Peyer's patch (tissue), 4 donors: ENCODE data around the gene ARHGAP15.

Experiments
- CTCF ChIP-seq, 6 experiments: fragments of 450-650 bp in 4 of 6; fragments of 200-600 bp in 2 of 6; sonication (generic) in 1 of 6; IDR thresholded peaks; one replicate each; pipeline ENCODE4 v1.5.1; 2017 to 2019; ENCODE audit warnings: antibody characterized with exemption in 6 of 6, mild to moderate bottlenecking in 3 of 6, moderate library complexity in 1 of 6
- POLR2A ChIP-seq, 2 donors: fragments of 450-650 bp; IDR thresholded peaks; one replicate each; pipeline ENCODE4 v1.5.1; 2017; ENCODE audit warnings: antibody characterized with exemption in 2 of 2, mild to moderate bottlenecking in 2 of 2, moderate library complexity in 2 of 2

DNA sequence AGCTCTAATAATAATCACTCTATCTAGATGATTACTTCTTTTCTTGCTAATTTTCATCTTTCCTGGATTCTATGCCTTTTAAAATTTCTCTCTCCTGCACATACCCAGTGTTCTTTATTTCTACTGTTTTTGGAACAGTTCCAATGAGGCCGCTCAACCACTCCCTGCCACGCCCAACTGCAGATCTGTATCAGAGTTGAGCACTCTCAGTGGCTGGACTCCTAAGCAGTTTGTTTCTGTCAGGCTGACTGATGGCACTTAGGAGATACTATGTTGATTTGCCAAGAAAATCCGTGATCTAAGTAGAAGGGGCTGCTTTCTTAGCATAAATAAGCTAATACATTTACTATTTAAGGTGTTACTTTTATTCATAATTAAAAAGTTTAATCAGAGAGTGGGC lies 192.8 kb downstream of the ARHGAP15 start:
- TF ChIP-seq CTCF (IDR thresholded peaks at IDR 0.05) (no peak), POLR2A (IDR thresholded peaks at IDR 0.05) (no peak)
